ENCODE measurements around the gene C14orf119.

The C14orf119 gene

GRCh38 chr14:23078692-23079116, 16.6 kb upstream of the C14orf119 start:
- Histone ChIP-seq H3K9me2 (replicated peaks; ENCODE audit: insufficient read depth, low read length) (no peaks in the 10 kb centered on the region), H3K9ac (ENCODE audit: low read length) (no peak overlapping the region), H3K9me3 (ENCODE audit: insufficient read depth, low read length) (no peaks in the 10 kb centered on the region), H3K4me3 (ENCODE audit: insufficient read depth, low read length, poor library complexity, severe bottlenecking) (no peak overlapping the region), H3K27me3 (ENCODE audit: low read length) (no peaks in the 10 kb centered on the region), H3K36me3 (ENCODE audit: low read length) (peaks cover 50% of the 10 kb centered on the region), H3K79me2 (ENCODE audit: insufficient read depth, low read length) (no peaks in the 10 kb centered on the region), H4K20me1 (ENCODE audit: low read depth, low read length) (no peaks in the 10 kb centered on the region), H3K4me2 (ENCODE audit: low read depth, low read length, poor library complexity, severe bottlenecking) (no peak overlapping the region), H3K27ac (ENCODE audit: low read depth, low read length) (no peak overlapping the region), H2AFZ (ENCODE audit: low read depth, low read length, severe bottlenecking) (no peak overlapping the region), H3F3A (ENCODE audit: insufficient read depth) (peaks cover 18% of the 10 kb centered on the region)
- TF ChIP-seq CTCF (IDR thresholded peaks at IDR 0.05; ENCODE audit: insufficient read depth, low read length, poor library complexity, severe bottlenecking) (no peak), EZH2phosphoT487 (conservative IDR thresholded peaks at IDR 0.05; ENCODE audit: low read length) (no peak)

GRCh38 chr14:23079716-23080115, 15.6 kb upstream of the C14orf119 start:
- H3K4me2 ChIP-seq (ENCODE audit: low read depth, low read length, poor library complexity, severe bottlenecking): no peak overlapping the region
- H3K27ac ChIP-seq (ENCODE audit: low read depth, low read length): no peak overlapping the region
- H3K4me3 ChIP-seq (ENCODE audit: insufficient read depth, low read length, poor library complexity, severe bottlenecking): no peak overlapping the region
- H3K9me2 ChIP-seq (replicated peaks; ENCODE audit: insufficient read depth, low read length): no peaks in the 10 kb centered on the region
- peaks cover 18% of the 10 kb centered on the region for H3F3A ChIP-seq (ENCODE audit: insufficient read depth)
- no peak overlapping the region for H2AFZ ChIP-seq (ENCODE audit: low read depth, low read length, severe bottlenecking)
- no peaks in the 10 kb centered on the region for H3K9me3 ChIP-seq (ENCODE audit: insufficient read depth, low read length)
- peaks cover 48% of the 10 kb centered on the region for H3K36me3 ChIP-seq (ENCODE audit: low read length)
- H4K20me1 ChIP-seq (ENCODE audit: low read depth, low read length): no peaks in the 10 kb centered on the region
- H3K27me3 ChIP-seq (ENCODE audit: low read length): no peaks in the 10 kb centered on the region
- H3K79me2 ChIP-seq (ENCODE audit: insufficient read depth, low read length): no peaks in the 10 kb centered on the region
- no peak for TF ChIP-seq CTCF (IDR thresholded peaks at IDR 0.05; ENCODE audit: insufficient read depth, low read length, poor library complexity, severe bottlenecking)
- no peak for TF ChIP-seq EZH2phosphoT487 (conservative IDR thresholded peaks at IDR 0.05; ENCODE audit: low read length)
- H3K9ac ChIP-seq (ENCODE audit: low read length): no peak overlapping the region

- Histone ChIP-seq H4K20me1 (ENCODE audit: low read depth, low read length) (no peaks in the 10 kb centered on the region), H3K27me3 (ENCODE audit: low read length) (no peaks in the 10 kb centered on the region), H3K9ac (ENCODE audit: low read length) (no peak overlapping the region), H3F3A (ENCODE audit: insufficient read depth) (peaks cover 18% of the 10 kb centered on the region), H3K4me2 (ENCODE audit: low read depth, low read length, poor library complexity, severe bottlenecking) (no peak overlapping the region), H2AFZ (ENCODE audit: low read depth, low read length, severe bottlenecking) (no peak overlapping the region), H3K9me3 (ENCODE audit: insufficient read depth, low read length) (no peaks in the 10 kb centered on the region), H3K79me2 (ENCODE audit: insufficient read depth, low read length) (no peaks in the 10 kb centered on the region), H3K4me3 (ENCODE audit: insufficient read depth, low read length, poor library complexity, severe bottlenecking) (no peak overlapping the region), H3K36me3 (ENCODE audit: low read length) (peaks cover 48% of the 10 kb centered on the region), H3K27ac (ENCODE audit: low read depth, low read length) (no peak overlapping the region), H3K9me2 (replicated peaks; ENCODE audit: insufficient read depth, low read length) (no peaks in the 10 kb centered on the region)
- TF ChIP-seq CTCF (IDR thresholded peaks at IDR 0.05; ENCODE audit: insufficient read depth, low read length, poor library complexity, severe bottlenecking): no peak
- TF ChIP-seq EZH2phosphoT487 (conservative IDR thresholded peaks at IDR 0.05; ENCODE audit: low read length): no peak
Observed at GRCh38 chr14:23080474-23080873, 14.8 kb upstream of the C14orf119 start.

Measured in SU-DHL-6 (cell line).